Measurements from ENCODE around the gene OGFR.

DNA sequence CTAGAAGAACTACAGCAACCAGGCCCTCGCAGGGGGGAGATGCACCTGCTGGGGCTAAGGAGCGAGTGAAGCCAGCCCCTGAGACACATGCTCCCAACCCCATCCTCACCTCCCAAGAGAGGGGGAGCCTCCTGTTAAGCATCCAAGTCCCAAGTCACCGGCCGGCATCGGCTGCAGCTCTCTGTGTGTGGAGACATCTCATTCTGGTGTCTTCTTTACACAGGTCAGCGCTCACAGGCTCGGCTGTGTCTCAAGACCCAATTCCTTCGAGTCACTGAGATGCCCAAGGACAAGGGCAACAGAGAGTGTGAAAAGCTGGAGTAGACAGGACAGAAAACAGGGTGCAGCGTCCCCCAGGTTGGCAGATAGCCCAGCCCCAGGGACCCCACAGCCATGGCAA is 29.4 kb upstream of the OGFR start:
- TF ChIP-seq, protein P1, sequence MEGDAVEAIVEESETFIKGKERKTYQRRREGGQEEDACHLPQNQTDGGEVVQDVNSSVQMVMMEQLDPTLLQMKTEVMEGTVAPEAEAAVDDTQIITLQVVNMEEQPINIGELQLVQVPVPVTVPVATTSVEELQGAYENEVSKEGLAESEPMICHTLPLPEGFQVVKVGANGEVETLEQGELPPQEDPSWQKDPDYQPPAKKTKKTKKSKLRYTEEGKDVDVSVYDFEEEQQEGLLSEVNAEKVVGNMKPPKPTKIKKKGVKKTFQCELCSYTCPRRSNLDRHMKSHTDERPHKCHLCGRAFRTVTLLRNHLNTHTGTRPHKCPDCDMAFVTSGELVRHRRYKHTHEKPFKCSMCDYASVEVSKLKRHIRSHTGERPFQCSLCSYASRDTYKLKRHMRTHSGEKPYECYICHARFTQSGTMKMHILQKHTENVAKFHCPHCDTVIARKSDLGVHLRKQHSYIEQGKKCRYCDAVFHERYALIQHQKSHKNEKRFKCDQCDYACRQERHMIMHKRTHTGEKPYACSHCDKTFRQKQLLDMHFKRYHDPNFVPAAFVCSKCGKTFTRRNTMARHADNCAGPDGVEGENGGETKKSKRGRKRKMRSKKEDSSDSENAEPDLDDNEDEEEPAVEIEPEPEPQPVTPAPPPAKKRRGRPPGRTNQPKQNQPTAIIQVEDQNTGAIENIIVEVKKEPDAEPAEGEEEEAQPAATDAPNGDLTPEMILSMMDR (IDR thresholded peaks at IDR 0.05): no peak
- no peak for TF ChIP-seq POLR2A (IDR thresholded peaks at IDR 0.05)

All from Peyer's patch (tissue), 4 donors.